GM23248 (cell line): Measurements from ENCODE around the gene PLPP3.

ENCODE experiments used
- EZH2 ChIP-seq: fragments of 200-600 bp; sonication (generic); IDR thresholded peaks from 2 replicates; pipeline ENCODE4 v1.6.1; 2018; ENCODE audit warnings: antibody characterized with exemption, mild to moderate bottlenecking; ENCODE audit not compliant: insufficient read depth, poor library complexity, severe bottlenecking
- EZH2phosphoT487 ChIP-seq: fragments of 200-600 bp; sonication (generic); IDR thresholded peaks from 2 replicates; pipeline ENCODE4 v1.6.1; 2018; ENCODE audit warnings: antibody characterized with exemption, moderate library complexity, mild to moderate bottlenecking, low read depth; ENCODE audit not compliant: insufficient read depth

GRCh38 chr1:56562891-56563452 lies 16.4 kb downstream of the PLPP3 start:
- TF ChIP-seq EZH2phosphoT487 (no peak), EZH2 (no peak)
